SK-N-SH treated with all-trans-retinoic acid at 6 μM for 48 hours (cell line): ENCODE data around the gene MYO3B.

Source experiments
- ATAC-seq: fragments of 200-7000 bp; cut with Tn5 transposase; 3 replicates; pipeline ENCODE4 v1.9.1; 2020; ENCODE audit warnings: mild to moderate bottlenecking, moderate library complexity
- ARNTL ChIP-seq: fragments of 450-650 bp; formaldehyde crosslinking; IDR thresholded peaks from 2 replicates; pipeline ENCODE4 v1.5.0; 2020; ENCODE audit warnings: low read depth, mild to moderate bottlenecking, moderate library complexity, borderline replicate concordance
- BACH2 ChIP-seq: fragments of 250-450 bp; sonication (Bioruptor Pico); IDR thresholded peaks from 2 replicates; pipeline ENCODE4 v1.9.0; 2021; ENCODE audit warnings: mild to moderate bottlenecking, borderline replicate concordance
- CSDC2 ChIP-seq: fragments of 250-450 bp; sonication (Bioruptor Pico); IDR thresholded peaks from 2 replicates; pipeline ENCODE4 v1.5.0; 2020; ENCODE audit warnings: mild to moderate bottlenecking, moderate library complexity
- ESRRG ChIP-seq: fragments of 250-450 bp; sonication (Bioruptor Pico); IDR thresholded peaks from 2 replicates; pipeline ENCODE4 v1.6.1; 2021; ENCODE audit warnings: mild to moderate bottlenecking
- GLIS3 ChIP-seq: fragments of 250-450 bp; sonication (Bioruptor Pico); IDR thresholded peaks from 2 replicates; pipeline ENCODE4 v1.5.0; 2020; ENCODE audit warnings: mild to moderate bottlenecking, moderate library complexity
- ISL1 ChIP-seq: fragments of 250-450 bp; sonication (Bioruptor Pico); IDR thresholded peaks from 2 replicates; pipeline ENCODE4 v2.1.2; 2022; ENCODE audit warnings: mild to moderate bottlenecking, moderate library complexity
- OSR1 ChIP-seq: fragments of 250-450 bp; sonication (Bioruptor Pico); IDR thresholded peaks from 2 replicates; pipeline ENCODE4 v1.8.0; 2022; ENCODE audit warnings: moderate library complexity, mild to moderate bottlenecking, inconsistent platforms
- PPARA ChIP-seq: fragments of 250-450 bp; sonication (Bioruptor Pico); IDR thresholded peaks from 2 replicates; pipeline ENCODE4 v1.5.0; 2020; ENCODE audit warnings: mild to moderate bottlenecking, borderline replicate concordance
- RARB ChIP-seq: fragments of 250-450 bp; sonication (Bioruptor Pico); IDR thresholded peaks from 2 replicates; pipeline ENCODE4 v1.8.0; 2021; ENCODE audit warnings: mild to moderate bottlenecking, moderate library complexity
- SNAI2 ChIP-seq: fragments of 250-450 bp; sonication (Bioruptor Pico); IDR thresholded peaks from 2 replicates; pipeline ENCODE4 v1.5.0; 2020; ENCODE audit warnings: mild to moderate bottlenecking, moderate library complexity
- TCF4 ChIP-seq: fragments of 250-450 bp; sonication (Bioruptor Pico); IDR thresholded peaks from 2 replicates; pipeline ENCODE4 v1.8.0; 2021; ENCODE audit warnings: mild to moderate bottlenecking, moderate library complexity, borderline replicate concordance
- TOX ChIP-seq: fragments of 250-450 bp; sonication (Bioruptor Pico); IDR thresholded peaks from 2 replicates; pipeline ENCODE4 v1.8.0; 2021; ENCODE audit warnings: mild to moderate bottlenecking, moderate library complexity, borderline replicate concordance
- ZC3H10 ChIP-seq: fragments of 250-450 bp; sonication (Bioruptor Pico); IDR thresholded peaks from 2 replicates; pipeline ENCODE4 v1.5.1; 2021; ENCODE audit warnings: mild to moderate bottlenecking, moderate library complexity
- ZFP3 ChIP-seq: fragments of 250-450 bp; sonication (Bioruptor Pico); IDR thresholded peaks from 2 replicates; pipeline ENCODE4 v1.5.0; 2020; ENCODE audit warnings: mild to moderate bottlenecking, moderate library complexity
- ZFP30 ChIP-seq: fragments of 450-650 bp; formaldehyde crosslinking; IDR thresholded peaks from 2 replicates; pipeline ENCODE4 v1.5.0; 2022; ENCODE audit warnings: mild to moderate bottlenecking, moderate library complexity
- ZNF70 ChIP-seq: fragments of 450-650 bp; formaldehyde crosslinking; IDR thresholded peaks from 2 replicates; pipeline ENCODE4 v1.5.0; 2020; ENCODE audit warnings: mild to moderate bottlenecking, moderate library complexity
- ZNF8 ChIP-seq: fragments of 450-650 bp; formaldehyde crosslinking; IDR thresholded peaks from 2 replicates; pipeline ENCODE4 v1.5.0; 2020; ENCODE audit warnings: mild to moderate bottlenecking, moderate library complexity
- TF ChIP-seq, protein P1 (sequence below): fragments of 250-450 bp; sonication (Bioruptor Pico); IDR thresholded peaks from 2 replicates; pipeline ENCODE4 v1.5.1; 2020; ENCODE audit warnings: low read depth, mild to moderate bottlenecking, moderate library complexity
- TF ChIP-seq, protein P2 (sequence below): fragments of 250-450 bp; sonication (Bioruptor Pico); IDR thresholded peaks from 2 replicates; pipeline ENCODE4 v1.5.1; 2021; ENCODE audit warnings: mild to moderate bottlenecking, moderate library complexity
- TF ChIP-seq, protein P3 (sequence below): fragments of 250-450 bp; sonication (Bioruptor Pico); IDR thresholded peaks from 2 replicates; pipeline ENCODE4 v1.5.0; 2020; ENCODE audit warnings: mild to moderate bottlenecking, moderate library complexity
- TF ChIP-seq, protein P4 (sequence below): fragments of 250-450 bp; sonication (Bioruptor Pico); IDR thresholded peaks from 2 replicates; pipeline ENCODE4 v1.8.0; 2020; ENCODE audit warnings: mild to moderate bottlenecking, moderate library complexity, borderline replicate concordance

The MYO3B gene

DNA sequence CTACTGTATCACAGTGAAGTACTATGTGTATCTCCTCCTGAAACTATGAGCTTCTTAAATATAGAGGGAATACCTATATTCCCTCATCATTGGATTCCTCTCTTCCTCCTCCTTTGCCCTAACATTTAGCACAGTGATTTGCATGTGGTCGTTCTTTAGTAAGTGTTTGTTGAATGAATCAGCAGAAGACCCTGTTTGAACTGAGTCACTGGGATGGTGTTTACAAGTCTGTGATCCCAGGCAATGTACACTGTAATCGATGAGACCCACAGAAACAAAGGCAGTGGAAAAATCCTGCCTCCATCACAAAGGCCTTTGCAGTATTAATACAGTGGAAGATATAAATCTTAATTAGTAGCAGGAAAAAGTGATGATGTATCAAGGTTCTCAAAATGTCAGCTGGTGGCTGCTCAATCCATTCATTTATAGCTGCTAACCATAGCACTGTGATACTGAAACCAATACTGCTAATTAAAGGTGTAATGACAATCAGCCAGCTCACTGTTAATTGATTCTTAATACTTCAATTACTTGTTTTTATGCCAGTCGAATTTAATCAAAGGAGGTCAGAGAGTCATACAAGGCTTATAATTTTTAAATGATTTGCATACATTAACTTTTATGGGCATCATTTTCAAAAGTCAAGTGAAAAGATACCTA is 20.8 kb upstream of the MYO3B start:
- ATAC-seq: no peak
- TF ChIP-seq BACH2 (no peak), ISL1 (CRISPR knock-in tag) (no peak), GLIS3 (CRISPR knock-in tag) (no peak), SNAI2 (no peak), ZNF70 (CRISPR knock-in tag) (no peak), ZFP3 (CRISPR knock-in tag) (no peak), ZC3H10 (CRISPR knock-in tag) (no peak), ESRRG (no peak), RARB (no peak), TCF4 (CRISPR knock-in tag) (no peak), ZFP30 (CRISPR knock-in tag) (no peak), PPARA (CRISPR knock-in tag) (no peak), OSR1 (CRISPR knock-in tag) (no peak), ARNTL (CRISPR knock-in tag) (no peak)
- TF ChIP-seq, protein P1, sequence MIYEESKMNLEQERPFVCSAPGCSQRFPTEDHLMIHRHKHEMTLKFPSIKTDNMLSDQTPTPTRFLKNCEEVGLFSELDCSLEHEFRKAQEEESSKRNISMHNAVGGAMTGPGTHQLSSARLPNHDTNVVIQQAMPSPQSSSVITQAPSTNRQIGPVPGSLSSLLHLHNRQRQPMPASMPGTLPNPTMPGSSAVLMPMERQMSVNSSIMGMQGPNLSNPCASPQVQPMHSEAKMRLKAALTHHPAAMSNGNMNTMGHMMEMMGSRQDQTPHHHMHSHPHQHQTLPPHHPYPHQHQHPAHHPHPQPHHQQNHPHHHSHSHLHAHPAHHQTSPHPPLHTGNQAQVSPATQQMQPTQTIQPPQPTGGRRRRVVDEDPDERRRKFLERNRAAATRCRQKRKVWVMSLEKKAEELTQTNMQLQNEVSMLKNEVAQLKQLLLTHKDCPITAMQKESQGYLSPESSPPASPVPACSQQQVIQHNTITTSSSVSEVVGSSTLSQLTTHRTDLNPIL (CRISPR knock-in tag): no peak
- TF ChIP-seq, protein P2, sequence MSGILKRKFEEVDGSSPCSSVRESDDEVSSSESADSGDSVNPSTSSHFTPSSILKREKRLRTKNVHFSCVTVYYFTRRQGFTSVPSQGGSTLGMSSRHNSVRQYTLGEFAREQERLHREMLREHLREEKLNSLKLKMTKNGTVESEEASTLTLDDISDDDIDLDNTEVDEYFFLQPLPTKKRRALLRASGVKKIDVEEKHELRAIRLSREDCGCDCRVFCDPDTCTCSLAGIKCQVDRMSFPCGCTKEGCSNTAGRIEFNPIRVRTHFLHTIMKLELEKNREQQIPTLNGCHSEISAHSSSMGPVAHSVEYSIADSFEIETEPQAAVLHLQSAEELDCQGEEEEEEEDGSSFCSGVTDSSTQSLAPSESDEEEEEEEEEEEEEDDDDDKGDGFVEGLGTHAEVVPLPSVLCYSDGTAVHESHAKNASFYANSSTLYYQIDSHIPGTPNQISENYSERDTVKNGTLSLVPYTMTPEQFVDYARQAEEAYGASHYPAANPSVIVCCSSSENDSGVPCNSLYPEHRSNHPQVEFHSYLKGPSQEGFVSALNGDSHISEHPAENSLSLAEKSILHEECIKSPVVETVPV: no peak
- TF ChIP-seq, protein P3, sequence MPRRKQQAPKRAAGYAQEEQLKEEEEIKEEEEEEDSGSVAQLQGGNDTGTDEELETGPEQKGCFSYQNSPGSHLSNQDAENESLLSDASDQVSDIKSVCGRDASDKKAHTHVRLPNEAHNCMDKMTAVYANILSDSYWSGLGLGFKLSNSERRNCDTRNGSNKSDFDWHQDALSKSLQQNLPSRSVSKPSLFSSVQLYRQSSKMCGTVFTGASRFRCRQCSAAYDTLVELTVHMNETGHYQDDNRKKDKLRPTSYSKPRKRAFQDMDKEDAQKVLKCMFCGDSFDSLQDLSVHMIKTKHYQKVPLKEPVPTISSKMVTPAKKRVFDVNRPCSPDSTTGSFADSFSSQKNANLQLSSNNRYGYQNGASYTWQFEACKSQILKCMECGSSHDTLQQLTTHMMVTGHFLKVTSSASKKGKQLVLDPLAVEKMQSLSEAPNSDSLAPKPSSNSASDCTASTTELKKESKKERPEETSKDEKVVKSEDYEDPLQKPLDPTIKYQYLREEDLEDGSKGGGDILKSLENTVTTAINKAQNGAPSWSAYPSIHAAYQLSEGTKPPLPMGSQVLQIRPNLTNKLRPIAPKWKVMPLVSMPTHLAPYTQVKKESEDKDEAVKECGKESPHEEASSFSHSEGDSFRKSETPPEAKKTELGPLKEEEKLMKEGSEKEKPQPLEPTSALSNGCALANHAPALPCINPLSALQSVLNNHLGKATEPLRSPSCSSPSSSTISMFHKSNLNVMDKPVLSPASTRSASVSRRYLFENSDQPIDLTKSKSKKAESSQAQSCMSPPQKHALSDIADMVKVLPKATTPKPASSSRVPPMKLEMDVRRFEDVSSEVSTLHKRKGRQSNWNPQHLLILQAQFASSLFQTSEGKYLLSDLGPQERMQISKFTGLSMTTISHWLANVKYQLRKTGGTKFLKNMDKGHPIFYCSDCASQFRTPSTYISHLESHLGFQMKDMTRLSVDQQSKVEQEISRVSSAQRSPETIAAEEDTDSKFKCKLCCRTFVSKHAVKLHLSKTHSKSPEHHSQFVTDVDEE (CRISPR knock-in tag): no peak
- TF ChIP-seq, protein P4, sequence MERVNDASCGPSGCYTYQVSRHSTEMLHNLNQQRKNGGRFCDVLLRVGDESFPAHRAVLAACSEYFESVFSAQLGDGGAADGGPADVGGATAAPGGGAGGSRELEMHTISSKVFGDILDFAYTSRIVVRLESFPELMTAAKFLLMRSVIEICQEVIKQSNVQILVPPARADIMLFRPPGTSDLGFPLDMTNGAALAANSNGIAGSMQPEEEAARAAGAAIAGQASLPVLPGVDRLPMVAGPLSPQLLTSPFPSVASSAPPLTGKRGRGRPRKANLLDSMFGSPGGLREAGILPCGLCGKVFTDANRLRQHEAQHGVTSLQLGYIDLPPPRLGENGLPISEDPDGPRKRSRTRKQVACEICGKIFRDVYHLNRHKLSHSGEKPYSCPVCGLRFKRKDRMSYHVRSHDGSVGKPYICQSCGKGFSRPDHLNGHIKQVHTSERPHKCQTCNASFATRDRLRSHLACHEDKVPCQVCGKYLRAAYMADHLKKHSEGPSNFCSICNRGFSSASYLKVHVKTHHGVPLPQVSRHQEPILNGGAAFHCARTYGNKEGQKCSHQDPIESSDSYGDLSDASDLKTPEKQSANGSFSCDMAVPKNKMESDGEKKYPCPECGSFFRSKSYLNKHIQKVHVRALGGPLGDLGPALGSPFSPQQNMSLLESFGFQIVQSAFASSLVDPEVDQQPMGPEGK (CRISPR knock-in tag): no peak

DNA sequence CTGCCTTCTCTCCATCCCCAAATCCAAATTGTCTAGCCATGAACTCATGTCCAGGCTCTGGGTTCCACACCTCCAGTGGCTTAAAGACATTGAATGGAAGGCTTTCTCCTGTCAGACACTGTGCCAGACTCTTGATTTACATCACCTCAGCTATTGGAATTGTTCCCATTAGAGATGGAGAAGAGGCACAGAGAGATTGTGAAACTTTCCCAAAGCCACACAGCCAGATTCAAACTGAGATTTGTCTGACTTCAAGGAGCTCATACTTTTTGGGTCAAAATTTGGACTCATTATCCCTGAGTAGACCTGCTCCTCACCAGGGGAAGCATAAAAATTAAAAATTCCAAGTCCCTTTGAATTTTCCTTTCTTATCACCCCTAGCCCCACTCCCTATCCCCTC is 18.9 kb upstream of the MYO3B start:
- no peak for ATAC-seq
- TF ChIP-seq, protein P1 (CRISPR knock-in tag): no peak
- TF ChIP-seq ZFP3 (CRISPR knock-in tag): no peak
- no peak for TF ChIP-seq ZNF70 (CRISPR knock-in tag)
- TF ChIP-seq, protein P3 (CRISPR knock-in tag): no peak
- no peak for TF ChIP-seq ZC3H10 (CRISPR knock-in tag)
- TF ChIP-seq, protein P4 (CRISPR knock-in tag): no peak
- no peak for TF ChIP-seq CSDC2
- TF ChIP-seq, protein P2: no peak
- no peak for TF ChIP-seq TOX (CRISPR knock-in tag)
- no peak for TF ChIP-seq BACH2
- no peak for TF ChIP-seq ESRRG
- no peak for TF ChIP-seq TCF4 (CRISPR knock-in tag)
- no peak for TF ChIP-seq ZNF8 (CRISPR knock-in tag)
